Measurements from ENCODE around the gene TANK.

TANK gene, protein sequence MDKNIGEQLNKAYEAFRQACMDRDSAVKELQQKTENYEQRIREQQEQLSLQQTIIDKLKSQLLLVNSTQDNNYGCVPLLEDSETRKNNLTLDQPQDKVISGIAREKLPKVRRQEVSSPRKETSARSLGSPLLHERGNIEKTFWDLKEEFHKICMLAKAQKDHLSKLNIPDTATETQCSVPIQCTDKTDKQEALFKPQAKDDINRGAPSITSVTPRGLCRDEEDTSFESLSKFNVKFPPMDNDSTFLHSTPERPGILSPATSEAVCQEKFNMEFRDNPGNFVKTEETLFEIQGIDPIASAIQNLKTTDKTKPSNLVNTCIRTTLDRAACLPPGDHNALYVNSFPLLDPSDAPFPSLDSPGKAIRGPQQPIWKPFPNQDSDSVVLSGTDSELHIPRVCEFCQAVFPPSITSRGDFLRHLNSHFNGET

DNA sequence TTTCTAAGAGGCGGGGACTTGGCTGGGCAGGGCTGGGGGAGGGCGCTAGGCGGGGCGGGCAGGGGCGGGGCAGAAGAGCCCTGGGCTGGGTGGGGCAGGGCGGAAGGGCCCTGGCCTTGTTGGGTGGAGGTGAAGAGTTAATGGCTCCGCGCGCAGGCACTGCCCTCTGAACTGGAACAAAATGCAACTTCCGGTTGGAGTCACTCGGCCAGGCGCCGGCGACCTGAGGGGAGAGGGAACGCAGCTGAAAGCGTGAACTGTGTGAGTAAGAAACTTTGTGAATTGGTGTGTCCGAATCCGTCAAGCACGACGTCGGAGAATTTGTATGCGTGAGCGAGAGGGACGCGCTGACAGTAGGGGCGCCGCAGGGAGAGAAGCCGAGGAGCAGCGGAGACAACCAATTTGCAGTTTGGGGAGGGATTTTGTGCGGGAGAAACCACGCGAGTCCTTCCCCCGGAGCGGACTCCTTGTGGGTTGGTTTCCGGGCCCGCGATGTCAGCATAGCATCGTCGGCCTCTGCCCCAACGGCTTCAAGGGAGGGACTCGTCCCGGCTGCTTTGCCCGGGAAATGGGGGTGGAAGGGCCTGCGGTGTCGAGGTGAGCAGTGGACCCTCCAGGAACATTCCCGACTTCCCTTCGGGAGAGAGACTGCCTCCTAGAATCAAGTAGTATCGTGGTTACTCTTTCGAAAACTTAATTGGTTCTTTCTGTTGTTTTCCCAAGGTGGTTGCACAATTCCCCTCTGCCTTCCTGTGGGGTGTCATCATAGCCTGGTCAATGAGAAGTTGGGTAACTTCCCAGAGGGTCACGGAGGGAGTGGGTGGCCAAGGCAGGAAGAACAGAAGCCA, at the start of gene TANK:
Gene TANK (plus strand): TSS at position 203 of the 848 bp plus-strand sequence. CDS start 19,235 bp downstream, outside the sequence.
- in situ Hi-C loops (cut with MboI; ENCODE audit: low sequenced_read_pairs), result no loop called here

DNA sequence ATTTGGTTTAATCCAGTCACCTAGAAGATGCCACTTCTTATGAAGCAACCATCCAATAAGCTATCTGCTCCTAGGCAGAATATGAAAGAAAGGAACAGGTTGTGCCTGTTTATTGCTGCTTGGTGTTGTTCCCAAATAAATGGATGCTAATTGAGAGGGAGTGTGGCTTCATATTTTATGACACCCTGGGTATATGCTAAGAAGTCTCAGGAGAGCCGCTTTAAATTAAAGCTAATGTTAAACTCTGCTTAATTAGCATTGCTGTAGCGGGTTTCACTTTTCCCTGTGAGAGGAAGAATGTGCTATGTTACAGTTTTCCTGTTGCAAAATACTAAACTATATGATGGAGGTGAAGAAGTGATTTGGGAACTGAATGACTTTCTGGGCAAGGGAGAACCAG, 48.7 kb upstream of the TANK start:
- in situ Hi-C loops (cut with MboI; ENCODE audit: low sequenced_read_pairs), result no loop called here

DNA sequence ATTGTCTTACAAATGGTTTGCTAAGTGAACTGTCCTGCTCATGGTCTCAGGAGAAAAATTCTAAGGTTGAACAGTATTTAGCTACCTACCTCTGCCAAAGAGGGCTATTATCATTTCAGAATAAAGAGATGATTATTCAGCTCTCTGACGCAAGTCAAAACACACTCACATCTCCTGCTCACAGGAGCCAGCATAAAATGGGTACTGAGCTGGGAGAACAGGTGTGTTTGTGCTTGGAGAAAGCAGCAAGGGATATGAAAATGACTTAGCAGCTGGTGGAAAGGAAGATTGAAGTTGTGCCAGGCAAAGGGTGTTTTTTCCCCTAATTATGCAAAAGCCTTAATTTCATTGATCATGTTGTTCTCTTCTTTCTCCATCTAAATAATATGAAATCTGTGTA, 47.3 kb upstream of the TANK start:
- in situ Hi-C loops (cut with MboI; ENCODE audit: low sequenced_read_pairs), result no loop called here

DNA sequence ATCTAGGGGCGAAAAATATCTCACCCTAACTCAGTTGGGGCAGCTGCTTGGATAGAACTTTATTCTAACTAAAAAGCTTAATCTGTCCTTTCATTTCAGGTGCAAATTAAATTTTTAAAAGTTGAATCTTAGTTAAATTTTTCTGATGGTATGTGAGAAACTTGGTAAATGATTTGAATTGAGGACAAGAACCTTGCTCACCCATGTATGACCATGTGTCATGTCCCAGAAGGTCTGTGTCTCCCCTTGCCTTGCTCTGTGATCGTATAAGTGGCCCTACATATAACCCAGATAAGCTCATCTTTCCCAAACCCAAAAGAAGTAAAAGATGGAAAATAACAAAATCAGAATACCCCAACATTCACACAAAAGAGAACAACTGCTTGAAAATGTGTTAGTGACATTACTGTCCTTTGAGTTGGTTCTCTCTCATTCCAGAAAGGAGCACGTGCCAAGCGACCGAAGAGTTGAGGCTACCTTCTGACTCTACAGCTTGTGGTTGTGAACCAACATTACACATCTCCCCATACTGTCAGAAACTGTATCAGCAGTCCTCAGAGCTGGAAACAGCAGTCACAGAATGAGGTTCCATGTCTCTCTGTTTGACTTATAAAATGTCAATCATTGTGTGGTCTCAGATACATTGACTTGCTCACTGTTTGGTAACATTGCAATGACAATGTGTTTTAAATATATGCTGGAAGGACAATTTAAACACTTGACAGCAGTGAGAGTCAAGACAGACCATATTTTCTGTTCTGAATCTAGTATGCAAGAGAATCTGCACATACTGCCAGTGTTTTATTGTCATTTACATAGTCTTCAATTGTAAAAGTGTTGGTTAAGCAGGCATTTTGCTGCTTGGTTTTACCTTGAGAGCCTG, 46.3 kb upstream of the TANK start:
- in situ Hi-C loops (cut with MboI; ENCODE audit: low sequenced_read_pairs), result no loop called here

DNA sequence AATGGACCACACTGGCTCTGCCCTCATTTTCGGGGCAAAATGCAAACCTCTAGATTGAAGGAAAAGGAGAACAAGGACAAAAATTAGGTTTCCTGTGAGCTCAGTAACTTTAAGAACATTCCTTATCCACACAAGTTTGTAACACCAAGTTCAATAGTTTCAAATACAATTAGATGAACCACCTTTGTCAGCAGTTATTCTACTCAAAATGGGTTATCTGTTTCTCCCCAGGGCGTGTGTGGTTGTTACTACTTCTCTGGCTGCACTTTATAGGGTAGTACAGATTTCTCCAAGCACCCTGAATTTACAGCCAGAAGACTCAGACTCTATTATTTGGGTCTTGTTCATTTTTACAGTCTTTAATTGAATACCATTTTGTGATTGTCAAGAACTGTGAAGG, 45.0 kb upstream of the TANK start:
- in situ Hi-C loops (cut with MboI; ENCODE audit: low sequenced_read_pairs), result no loop called here

DNA sequence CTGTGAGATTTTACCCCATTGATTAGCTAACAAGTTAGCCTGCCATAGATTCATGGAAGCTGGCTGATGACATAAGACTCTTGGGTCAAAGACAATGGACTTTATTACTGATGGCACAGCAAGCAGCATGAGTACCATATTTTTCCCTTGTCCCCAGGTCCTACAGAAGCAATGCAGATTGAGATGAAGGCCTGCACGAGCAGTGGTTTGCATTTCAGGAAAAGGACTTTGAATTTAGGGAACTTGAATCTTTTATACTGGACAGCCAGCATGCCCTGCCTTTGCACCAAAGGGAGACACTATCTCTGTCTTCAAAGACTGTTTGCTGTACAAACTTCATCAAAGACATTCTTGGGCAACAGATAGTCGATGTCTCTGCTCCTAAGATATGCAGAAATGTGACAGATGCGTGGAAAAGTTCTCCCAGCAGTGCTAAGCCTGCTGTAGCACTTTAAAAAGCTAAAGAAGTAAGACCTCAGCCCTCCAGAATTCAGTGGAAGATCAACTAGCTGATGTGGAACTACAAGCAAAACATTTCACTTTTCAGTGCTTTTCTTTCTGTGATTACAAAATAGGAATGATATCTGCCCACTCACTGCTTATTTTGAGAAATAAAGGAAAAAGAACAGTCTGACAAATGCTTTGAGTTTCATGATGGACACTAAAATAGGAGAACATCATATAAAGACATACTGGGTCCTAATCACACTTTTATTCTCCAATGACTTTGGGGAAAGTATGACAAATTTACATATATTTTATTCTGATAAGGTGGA, 44.4 kb upstream of the TANK start:
- in situ Hi-C loops (cut with MboI; ENCODE audit: low sequenced_read_pairs), result no loop called here

DNA sequence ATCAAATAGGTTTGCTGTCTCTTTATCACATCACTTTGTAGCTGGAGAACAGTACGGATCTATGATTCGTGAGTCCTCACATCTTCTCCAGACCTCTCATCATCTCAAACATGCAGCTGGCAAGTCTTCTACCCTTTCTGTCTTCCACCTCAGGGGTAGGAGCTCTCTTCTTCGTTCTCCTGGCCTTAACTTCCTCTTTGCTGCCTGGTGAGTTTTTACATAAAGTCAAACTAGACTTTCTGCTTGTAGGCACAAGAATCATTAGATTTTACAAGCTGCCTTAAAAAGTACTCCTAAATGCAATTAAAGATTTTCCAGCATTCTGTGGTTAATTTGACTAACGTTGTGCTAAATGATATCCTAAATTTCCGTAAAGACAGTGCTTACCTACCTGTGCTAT, 43.7 kb upstream of the TANK start:
- in situ Hi-C loops (cut with MboI; ENCODE audit: low sequenced_read_pairs), result no loop called here

DNA sequence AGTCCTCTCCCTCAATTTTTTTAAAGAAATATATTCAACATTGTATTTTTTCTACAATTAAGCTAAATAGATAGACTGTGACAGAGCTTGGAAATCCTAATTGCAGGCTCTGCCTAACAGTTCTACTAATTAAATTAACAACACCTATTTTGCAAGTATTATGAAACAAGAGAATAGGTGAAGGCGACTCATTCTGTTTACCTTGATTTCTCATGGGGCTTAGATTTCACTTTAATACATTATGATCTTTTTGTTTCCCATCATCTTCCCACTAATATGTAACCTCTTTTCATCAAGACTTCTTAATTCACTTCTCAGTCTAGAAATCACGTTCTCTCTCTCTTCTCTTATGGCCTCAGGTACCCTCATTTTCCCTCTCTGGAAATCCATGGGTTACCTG, 42.7 kb upstream of the TANK start:
- in situ Hi-C loops (cut with MboI; ENCODE audit: low sequenced_read_pairs), result no loop called here

DNA sequence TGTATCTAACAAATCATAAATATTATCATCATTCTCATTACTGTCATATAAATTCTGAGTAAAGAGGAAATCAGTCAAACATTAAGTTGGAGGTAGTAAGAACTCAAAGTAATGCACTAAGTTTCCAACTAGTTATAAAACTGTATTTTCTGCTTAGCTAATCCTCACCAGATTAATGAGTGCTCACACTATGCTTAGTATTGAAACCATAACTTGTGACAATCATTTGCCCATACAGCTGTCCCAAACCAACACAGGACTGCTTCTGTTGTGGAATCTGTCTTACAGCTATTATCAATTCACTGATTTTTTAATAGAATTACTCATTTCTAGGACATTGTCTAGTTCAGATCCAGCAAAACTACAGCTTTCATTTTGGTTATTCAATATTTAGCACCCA, 41.5 kb upstream of the TANK start:
- in situ Hi-C loops (cut with MboI; ENCODE audit: low sequenced_read_pairs), result no loop called here

DNA sequence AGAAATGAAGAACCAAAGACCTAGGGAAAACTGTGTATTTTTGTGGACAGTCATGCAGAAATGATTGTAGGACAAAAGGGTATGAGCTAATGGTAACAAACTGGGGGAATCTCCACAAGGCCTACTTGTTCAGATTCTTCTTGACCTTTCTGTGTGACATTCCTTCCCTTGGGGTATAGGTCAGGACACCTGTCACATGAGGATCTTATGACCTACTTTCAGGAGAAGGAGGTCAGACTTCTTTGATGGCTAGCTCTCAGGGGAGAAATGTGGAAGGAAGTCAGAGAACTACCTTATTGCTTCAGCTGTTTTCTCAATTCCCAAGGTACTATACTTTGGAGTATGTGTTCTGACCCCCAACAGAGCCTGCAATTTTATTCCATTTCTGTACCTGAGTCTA, 40.7 kb upstream of the TANK start:
- in situ Hi-C loops (cut with MboI; ENCODE audit: low sequenced_read_pairs), result no loop called here

DNA sequence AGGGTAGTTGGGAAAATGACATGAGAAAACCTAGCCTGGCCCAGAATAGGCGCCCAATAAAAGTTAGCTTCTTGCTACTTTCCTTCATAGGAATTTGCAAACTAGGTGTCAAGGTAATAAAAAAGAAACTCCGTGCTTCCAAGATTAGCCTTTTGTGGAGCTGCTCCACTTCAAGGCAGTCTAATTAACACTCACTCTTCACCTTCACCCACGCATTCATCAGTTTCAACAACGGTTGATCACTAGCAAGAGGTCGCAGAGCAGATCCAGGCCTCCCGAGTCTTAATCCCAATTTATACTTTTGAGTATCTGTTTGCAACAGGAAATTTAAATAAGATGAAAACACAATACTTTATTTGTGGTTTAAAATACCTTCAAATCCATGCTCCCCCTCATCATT, 39.5 kb upstream of the TANK start:
- in situ Hi-C loops (cut with MboI; ENCODE audit: low sequenced_read_pairs), result no loop called here

DNA sequence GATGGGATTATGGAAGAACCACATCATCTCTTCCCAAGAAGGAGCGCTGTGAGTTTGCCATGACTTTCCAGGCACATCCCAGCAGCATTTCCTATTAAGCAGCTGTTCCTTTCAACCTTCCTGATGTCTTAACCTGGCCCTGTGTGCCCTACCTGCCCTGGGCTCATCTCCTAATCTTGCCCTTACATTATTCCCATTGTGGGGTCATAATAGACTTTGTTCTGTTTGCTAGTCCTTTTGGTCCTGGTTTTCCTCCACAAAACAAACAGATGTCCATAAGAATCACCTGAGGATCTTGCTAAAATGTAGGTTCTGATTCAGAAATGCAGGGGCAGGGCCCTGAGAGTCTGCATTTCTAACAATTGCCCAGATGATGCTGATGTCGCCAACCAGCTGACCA, 38.6 kb upstream of the TANK start:
- in situ Hi-C loops (cut with MboI; ENCODE audit: low sequenced_read_pairs), result no loop called here

DNA sequence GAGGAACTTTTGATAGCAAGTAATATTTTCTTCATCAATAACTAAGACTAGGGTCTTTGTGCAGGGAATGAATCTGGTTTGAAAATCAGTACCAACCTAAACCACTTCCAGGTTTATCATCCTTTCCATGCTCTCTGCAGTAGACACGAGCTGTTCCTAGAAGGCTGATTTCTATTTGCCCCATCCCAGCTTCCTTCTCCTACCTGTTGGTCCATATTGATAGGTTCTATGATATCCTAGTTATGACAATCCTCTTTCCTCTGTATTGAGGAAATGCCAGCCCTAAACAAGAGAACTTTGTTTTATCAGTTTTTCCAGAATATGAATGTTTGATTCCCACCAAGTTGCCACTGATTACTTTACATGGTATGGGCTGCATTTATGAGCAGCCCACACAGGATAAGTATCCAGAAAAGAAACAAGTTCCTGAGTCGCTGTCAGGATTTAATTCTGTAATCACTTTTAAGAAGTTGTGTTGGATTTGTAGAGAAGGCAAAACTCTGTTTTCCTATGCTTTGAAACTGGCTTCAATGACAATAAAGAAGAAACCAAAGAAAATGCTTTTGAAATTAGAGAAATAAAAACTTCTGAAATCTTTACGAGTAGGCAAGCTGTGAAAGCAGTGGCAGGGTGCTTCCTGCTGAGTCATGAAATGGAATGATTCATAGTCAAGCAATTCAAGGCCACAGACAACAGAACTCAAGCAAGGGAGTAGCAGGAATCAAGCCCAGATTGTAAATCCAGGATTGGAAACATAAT, 37.3 kb upstream of the TANK start:
- in situ Hi-C loops (cut with MboI; ENCODE audit: low sequenced_read_pairs), result no loop called here

DNA sequence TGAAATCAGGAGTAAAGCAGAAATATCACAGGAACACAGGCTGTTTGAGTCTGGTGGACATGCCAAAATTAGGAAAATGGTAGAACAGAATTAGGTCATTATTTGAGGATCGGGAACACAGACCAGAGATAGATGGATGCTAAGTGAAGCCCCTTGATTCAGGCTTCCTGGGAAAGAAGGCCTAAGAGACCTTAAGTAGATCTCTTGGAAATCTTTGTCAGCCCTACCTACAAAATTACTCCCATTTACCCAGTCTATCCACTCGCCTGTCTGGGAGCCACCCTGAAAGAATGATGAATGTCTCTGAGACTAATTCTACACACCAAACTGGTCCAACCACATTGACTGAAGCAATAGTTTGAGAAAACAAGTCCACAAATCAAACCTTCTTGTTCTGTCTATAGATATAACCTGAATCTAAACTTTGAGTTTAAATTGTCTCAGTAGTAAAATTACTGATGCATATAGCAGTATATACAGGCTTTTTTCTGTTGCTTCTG, 36.6 kb upstream of the TANK start:
- in situ Hi-C loops (cut with MboI; ENCODE audit: low sequenced_read_pairs), result no loop called here

DNA sequence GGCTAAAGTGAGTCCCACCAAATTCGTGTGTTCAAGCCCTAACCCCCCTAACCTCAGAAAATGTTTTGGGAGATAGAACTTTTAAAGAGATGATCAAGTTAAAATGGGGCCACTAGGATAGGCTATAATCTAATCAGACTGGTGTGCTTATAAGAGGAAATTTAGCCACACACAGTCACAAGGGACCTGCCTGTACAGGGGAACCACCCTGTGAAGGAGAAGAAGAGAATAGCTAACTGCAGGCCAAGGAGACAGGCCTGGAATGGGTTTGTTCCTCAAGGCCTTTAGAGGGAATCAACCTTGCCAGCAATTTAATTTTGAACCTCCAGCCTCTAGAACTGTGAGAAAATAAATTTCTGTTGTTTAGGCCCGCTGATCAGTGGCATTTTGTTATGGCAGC, 36.0 kb upstream of the TANK start:
- in situ Hi-C loops (cut with MboI; ENCODE audit: low sequenced_read_pairs), result no loop called here

DNA sequence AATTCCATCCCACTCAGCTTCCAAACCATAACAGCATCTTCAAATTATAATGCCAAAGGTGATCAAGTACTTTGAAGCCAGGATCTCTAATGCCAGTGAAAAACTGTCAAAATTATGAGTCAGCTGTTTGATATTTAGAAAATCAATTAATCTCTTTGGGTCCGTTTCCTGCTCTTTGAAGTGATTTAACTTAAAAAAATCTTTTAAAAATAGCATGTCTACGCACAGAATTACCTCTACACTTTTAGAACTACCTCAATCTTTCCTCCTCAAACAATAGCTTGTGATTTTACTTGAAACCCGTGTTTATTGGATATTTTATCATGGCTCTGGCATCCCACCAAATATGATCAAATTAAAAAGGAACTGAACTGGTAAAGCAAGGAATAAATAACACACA, 31.3 kb upstream of the TANK start:
- in situ Hi-C loops (cut with MboI; ENCODE audit: low sequenced_read_pairs), result no loop called here

DNA sequence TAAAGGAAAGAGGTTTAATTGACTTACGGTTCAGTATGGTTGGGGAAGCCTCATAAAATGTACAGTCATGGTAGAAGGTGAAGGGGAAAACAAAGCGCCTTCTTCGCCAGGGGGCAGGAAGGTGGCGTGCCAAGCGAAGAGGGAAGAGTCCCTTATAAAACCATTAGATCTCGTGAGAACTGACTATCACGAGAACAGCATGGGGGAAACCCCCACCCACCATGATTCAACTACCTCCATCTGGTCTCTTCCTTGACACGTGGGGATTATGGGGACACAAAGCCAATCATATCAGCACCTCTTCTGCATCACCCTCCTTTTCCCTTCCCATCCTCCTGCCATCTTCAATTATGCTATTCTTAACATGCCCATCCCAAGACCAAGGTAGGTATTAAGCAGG, 29.9 kb upstream of the TANK start:
- in situ Hi-C loops (cut with MboI; ENCODE audit: low sequenced_read_pairs), result no loop called here

DNA sequence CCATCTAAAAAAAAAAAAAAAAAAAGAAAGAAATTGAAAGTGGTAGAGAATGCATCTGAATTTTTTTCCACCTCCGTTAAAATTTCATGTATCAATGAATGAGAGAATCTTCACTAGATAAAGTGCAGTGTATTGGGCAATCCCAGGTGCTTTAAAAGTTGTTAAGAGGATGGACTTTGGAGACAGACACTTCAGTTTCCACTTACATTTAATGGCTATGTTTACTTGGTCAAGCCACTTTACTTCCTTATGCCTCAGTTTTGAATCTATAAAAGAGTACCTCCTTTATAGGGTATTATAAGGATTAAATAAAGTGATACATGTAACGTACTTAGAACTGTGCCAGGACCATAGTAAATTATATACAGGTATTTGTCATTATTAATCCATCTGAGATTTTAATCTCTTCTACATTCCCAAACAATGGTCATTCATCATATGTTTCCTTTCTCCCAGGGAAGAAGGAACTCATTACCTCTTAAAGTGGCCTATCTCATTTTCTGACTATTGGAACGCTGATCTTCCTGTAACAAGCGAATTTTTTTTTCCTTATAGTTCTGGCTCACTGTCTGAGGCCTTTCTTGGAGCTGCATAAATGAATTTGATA, 29.1 kb upstream of the TANK start:
- in situ Hi-C loops (cut with MboI; ENCODE audit: low sequenced_read_pairs), result no loop called here

DNA sequence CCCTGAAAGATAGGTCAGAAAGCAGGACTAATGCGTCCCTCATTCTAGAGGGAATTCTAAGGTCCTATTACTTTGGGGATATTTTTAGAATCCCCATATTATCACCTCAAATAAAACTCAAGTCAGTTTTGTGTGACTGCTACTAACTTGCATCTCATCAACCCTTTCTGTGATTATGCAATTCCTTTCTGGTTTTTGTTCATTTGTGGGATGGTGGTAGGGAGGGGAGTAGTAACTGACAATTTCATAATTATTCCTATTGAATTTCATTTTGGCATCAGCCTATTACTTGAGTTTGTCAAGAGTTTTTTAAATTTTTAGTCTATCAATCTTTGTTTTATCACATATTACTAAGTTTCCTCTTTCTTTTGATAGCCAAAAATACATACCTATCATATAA, 28.4 kb upstream of the TANK start:
- in situ Hi-C loops (cut with MboI; ENCODE audit: low sequenced_read_pairs), result no loop called here
